HG02763 (cell line): Measurements from ENCODE around the gene PPP2R2C.

Experiments
- ATAC-seq: cut with Tn5 transposase; IDR thresholded peaks from one replicate; pipeline ENCODE4 v1.9.1; 2021; ENCODE audit warnings: mild to moderate bottlenecking, moderate library complexity; ENCODE audit not compliant: unreplicated experiment

Gene PPP2R2C

DNA sequence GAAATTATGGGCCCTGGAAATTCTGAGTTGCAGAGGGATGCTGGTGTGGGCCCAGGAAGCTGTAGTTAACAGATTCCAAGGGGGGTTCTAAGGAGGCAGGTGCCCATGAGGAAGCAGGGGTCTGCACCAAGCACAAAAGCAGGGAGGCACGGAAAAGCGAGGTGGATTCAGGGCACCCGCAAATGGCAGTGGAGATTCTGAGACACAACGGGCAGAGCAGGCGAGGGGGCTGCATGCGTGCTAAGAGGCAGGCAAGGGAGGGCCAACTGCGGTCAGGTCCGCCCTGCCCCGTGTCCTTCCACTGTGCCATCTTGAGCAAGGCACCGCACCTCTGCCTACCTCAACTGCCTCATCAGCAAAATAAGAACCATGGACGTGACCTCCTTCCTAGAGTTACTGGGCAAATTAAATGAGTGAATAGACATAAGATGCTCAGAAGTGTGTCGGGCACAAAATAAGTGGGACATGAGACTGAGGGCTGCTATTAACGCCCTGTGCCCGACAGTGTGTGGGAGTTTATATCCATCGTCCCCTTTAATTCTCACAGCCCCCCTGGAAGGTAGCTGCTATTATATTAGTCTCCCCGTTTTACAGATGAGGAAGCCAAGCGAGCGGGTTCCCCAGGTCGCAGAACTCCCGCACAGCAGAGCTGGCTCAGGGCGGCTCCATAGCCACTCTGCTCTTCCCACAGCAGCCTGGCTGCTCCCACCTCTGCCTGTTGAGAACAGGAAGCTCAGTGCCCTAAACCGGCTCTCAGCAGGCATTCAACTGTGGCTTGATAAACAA lies 67.6 kb downstream of the PPP2R2C start:
- ATAC-seq, result no peak

GRCh38 chr4:6403400-6403685 lies 69.1 kb downstream of the PPP2R2C start:
- ATAC-seq, result no peak

- no peak for ATAC-seq
These were observed 69.6 kb downstream of the PPP2R2C start for GRCh38 chr4:6402566-6403399.

GRCh38 chr4:6401797-6402196 lies 70.6 kb downstream of the PPP2R2C start:
- no peak for ATAC-seq

- no peak for ATAC-seq
These were observed 75.6 kb downstream of the PPP2R2C start for GRCh38 chr4:6396696-6397236.

- ATAC-seq, result no peak
These were observed 76.8 kb downstream of the PPP2R2C start for GRCh38 chr4:6395466-6396228.

GRCh38 chr4:6394671-6395081 lies 77.7 kb downstream of the PPP2R2C start:
- no peak for ATAC-seq

- ATAC-seq, result no peak
These were observed 78.6 kb downstream of the PPP2R2C start for GRCh38 chr4:6393544-6394475.

DNA sequence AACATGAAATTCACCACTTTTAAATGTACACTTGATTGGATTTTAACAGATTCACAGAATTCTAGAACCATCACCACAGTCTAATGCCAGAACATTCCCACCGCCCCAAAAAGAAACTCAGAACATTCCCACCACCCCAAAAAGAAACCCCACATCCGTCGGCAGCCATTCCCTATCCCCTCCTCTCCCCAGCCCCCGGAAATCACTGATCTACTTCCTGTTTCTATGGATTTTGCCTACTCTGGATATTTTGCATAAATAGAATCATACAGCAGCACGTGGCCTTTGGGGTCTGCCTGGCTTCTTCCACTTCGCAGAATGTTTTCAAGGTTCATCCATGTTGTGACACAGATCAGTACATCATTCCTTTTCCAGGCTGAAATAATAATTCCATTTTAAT lies 79.3 kb downstream of the PPP2R2C start:
- no peak for ATAC-seq

GRCh38 chr4:6392407-6392806 lies 80.0 kb downstream of the PPP2R2C start:
- ATAC-seq, result no peak

DNA sequence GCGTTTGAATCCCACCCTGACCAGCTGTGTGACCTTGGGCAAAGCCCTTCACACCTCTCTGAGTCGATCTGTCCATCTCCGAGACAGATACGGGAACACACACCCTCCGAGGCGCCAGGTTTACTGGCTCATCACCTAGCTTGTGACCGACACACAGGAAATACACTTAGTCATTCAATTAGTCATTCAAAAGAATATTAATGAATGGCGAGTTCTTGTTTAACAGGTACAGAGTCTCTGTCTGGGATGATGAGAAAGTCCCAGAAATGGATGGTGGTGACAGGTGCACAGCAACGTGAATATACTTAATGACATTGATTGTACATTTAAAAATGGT lies 80.6 kb downstream of the PPP2R2C start:
- no peak for ATAC-seq

- no peak for ATAC-seq
These were observed 81.1 kb downstream of the PPP2R2C start for GRCh38 chr4:6391186-6391851.

DNA sequence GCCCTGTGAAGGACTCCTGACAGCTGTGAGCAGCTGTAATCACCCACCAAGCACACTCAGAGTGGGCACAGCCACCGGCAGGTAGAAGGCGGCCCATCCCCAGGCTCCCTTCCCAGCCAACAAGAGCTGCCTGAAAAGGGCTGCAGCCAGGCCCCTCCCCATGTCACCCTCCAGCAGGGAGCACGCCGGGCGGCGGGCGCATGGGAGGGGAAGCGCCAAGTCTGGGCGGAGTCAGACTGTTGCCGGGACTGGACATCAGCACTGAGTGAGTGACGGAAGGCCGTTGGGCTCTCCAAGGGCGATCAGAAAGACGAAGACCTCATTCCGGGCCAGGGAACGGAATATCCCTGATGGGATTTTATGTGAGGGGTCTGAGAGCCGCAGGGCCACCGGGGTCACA lies 82.1 kb downstream of the PPP2R2C start:
- no peak for ATAC-seq

DNA sequence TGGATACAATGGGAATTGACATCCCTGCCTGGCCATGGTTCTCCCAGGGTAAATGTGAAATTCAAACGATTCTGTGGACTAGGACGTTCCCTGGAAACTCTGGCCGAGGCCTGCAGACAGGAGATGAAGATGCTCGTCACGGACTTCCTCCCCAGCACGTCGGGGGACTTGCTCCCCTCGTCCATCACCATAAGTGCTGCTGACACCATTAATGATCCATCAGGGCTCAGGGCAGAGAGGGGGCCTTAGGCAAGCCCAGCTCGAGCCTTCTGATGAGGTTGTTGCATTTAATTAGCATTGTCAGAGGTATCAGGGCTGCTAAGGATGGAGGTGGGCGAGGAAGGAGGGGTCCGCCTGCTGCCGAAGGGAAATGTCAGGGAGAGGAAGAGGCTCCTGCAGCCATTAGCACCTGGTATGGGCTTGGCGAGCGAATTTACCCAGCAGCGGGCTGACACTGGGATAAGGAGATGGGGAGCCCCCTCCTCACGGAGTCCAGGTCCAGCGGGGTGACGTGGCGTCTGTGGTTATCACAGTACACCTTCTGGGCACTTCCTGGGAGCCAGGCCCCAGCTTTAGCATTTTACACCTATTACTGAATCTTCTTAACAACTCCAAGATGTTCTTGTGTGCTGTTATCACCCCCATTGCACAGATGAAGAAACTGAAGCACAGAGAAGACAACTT lies 83.1 kb downstream of the PPP2R2C start:
- no peak for ATAC-seq

GRCh38 chr4:6388713-6389112 lies 83.7 kb downstream of the PPP2R2C start:
- no peak for ATAC-seq

DNA sequence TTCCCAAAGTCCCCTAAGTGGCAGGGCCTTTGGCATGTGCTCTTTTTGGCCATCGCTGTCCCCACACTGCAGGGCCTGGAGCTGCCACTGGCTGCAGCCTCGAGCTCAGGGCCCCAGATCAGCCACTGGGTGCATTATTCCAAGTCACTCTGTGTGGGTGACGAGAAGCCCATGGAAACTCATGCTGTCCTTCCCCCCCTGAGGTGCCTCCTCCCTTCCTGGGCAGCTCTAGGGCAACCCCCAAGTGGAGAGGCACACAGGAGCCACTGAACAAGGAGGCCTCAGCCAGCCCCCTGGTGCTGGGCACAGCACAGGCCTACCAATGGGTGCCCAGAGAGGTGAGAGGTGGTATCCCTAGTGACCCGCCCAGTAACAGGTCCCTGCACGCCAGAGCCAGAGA lies 84.5 kb downstream of the PPP2R2C start:
- no peak for ATAC-seq

DNA sequence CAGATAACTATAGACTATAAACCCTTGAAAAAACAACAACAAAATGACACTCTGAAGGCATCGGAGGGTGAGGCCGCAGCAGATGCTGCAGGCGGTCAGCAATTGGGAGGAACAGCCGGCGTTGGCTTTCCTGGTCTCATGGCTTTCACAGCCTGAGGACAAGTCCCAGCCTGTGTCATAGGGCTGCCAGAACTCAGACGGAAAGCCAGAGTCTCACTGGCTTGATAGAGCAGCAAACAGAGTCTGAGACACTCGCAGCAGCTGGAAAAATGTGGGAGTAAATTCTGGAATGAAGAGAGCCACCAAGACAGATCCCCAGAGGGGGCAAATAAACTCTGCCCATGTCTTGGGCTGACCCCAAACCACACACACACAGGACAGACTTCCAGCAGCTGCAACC lies 86.3 kb downstream of the PPP2R2C start:
- ATAC-seq, result no peak

DNA sequence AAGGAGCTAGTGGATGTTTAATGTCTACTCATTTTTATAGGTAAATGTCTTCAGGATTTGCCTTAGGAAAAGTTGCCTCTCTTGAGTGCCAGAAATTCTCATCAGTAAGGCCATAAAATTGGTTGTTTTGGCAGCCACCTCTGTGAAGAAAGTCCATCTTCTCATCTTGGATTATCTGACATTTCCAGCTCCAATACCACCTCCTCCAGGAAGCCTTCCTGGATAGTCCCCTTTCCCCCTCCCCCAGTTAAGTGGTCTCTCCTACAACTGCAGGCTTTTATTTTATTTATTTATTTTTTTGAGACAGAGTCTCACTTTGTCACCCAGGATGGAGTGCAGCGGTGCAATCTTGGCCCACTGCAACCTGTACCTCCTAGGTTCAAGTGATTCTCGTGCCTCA lies 87.1 kb downstream of the PPP2R2C start:
- no peak for ATAC-seq

DNA sequence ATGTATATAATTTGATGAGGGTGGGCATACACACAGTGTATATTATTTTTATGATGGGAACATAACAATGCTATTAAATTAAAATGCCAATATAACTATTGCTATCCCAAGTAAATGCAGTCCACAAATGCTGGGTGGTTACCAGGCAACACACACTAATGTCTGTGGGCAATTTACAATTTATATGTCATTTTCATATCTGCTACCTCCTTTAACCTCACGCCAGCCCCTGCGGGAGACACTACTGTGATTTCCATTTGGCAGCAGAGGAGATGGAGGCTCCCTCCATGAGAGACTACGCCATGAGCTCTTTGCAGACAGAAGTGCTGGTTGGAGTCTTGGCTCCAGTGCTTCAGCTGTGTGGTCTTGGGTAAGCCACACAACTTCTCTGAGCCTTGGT lies 87.9 kb downstream of the PPP2R2C start:
- ATAC-seq, result no peak
